Skeletal muscle tissue (tissue), 4 donors: ENCODE data around the gene FNDC1. TPM values are rescaled to one million over a fixed set of nuclear protein-coding genes. Genes with fewer than 3 reads are reported as not detected.

Experiments used
- H3K27ac ChIP-seq: one replicate; pipeline ENCODE4 v1.7.0; 2013; ENCODE audit warnings: mild to moderate bottlenecking, low read depth, low read length, inconsistent platforms
- H3K27me3 ChIP-seq, 3 donors: one replicate each; pipeline ENCODE4 v1.7.0; 2013; ENCODE audit warnings: low read length in 3 of 3; ENCODE audit not compliant: control insufficient read depth in 3 of 3, insufficient read depth in 3 of 3
- H3K36me3 ChIP-seq, 3 donors: one replicate each; pipeline ENCODE4 v1.7.0; 2013; ENCODE audit warnings: low read length in 3 of 3; ENCODE audit not compliant: control insufficient read depth in 3 of 3, insufficient read depth in 3 of 3
- H3K4me1 ChIP-seq, 3 donors: one replicate each; pipeline ENCODE4 v1.7.0; 2013; ENCODE audit warnings: low read length in 3 of 3, mild to moderate bottlenecking in 3 of 3; ENCODE audit not compliant: control insufficient read depth in 3 of 3, insufficient read depth in 3 of 3
- H3K4me3 ChIP-seq, 3 donors: one replicate each; pipeline ENCODE4 v1.7.0; 2013; ENCODE audit warnings: low read length in 3 of 3
- H3K9ac ChIP-seq, 3 donors: one replicate each; pipeline ENCODE4 v1.7.0; 2013; ENCODE audit warnings: low read length in 3 of 3, mild to moderate bottlenecking in 3 of 3, moderate library complexity in 2 of 3, low read depth in 1 of 3
- H3K9me3 ChIP-seq, 3 donors: one replicate each; pipeline ENCODE4 v1.7.0; 2013; ENCODE audit warnings: low read length in 3 of 3; ENCODE audit not compliant: control insufficient read depth in 3 of 3
- total RNA-seq: library from RNA; depleted of rRNA; stranded (reverse); fragments of >200 nt; gene quantifications from one replicate; pipeline ENCODE4 v1.2.3, GENCODE V29; 2014
- donor health status: Osteomylitis.

The FNDC1 gene
- total RNA-seq, 1 donor from 2014 or later = 71.0 TPM

- no peak overlapping the region for H3K9ac ChIP-seq
- H3K36me3 ChIP-seq = no peaks in the 10 kb centered on the region
- peaks cover 9 to 17% (median 10%) of the 10 kb centered on the region in 3 donors for H3K27me3 ChIP-seq
- H3K4me3 ChIP-seq = no peak overlapping the region
- no peak overlapping the region for H3K27ac ChIP-seq
- H3K4me1 ChIP-seq = no peaks in the 10 kb centered on the region
- H3K9me3 ChIP-seq = no peaks in the 10 kb centered on the region
These were observed 69.8 kb downstream of the FNDC1 start for GRCh38 chr6:159238920-159239558.

GRCh38 chr6:159249128-159249527 is 79.9 kb downstream of the FNDC1 start:
- peaks cover 0 to 2% (median 0%) of the 10 kb centered on the region in 3 donors for H3K36me3 ChIP-seq
- no peaks in the 10 kb centered on the region for H3K9me3 ChIP-seq
- no peak overlapping the region for H3K27ac ChIP-seq
- H3K4me1 ChIP-seq = peaks cover 0 to 3% (median 0%) of the 10 kb centered on the region in 3 donors
- no peak overlapping the region for H3K4me3 ChIP-seq
- no peaks in the 10 kb centered on the region for H3K27me3 ChIP-seq
- H3K9ac ChIP-seq = no peak overlapping the region

- Histone ChIP-seq H3K4me1 (peaks cover 0 to 3% (median 0%) of the 10 kb centered on the region in 3 donors), H3K9me3 (no peaks in the 10 kb centered on the region), H3K27me3 (no peaks in the 10 kb centered on the region), H3K4me3 (no peak overlapping the region), H3K27ac (peak overlapping the region; percentile 13), H3K9ac (no peak overlapping the region), H3K36me3 (peaks cover 0 to 2% (median 0%) of the 10 kb centered on the region in 3 donors)
These were observed 80.6 kb downstream of the FNDC1 start for GRCh38 chr6:159249752-159250151.

- Histone ChIP-seq H3K9me3 (no peaks in the 10 kb centered on the region), H3K27me3 (no peaks in the 10 kb centered on the region), H3K36me3 (peaks cover 0 to 2% (median 0%) of the 10 kb centered on the region in 3 donors), H3K4me1 (peaks cover 0 to 3% (median 0%) of the 10 kb centered on the region in 3 donors), H3K27ac (no peak overlapping the region), H3K9ac (no peak overlapping the region), H3K4me3 (no peak overlapping the region)
These were observed 81.4 kb downstream of the FNDC1 start for GRCh38 chr6:159250633-159251032.

- H3K4me1 ChIP-seq = peaks cover 0 to 3% (median 0%) of the 10 kb centered on the region in 3 donors
These were observed 83.8 kb downstream of the FNDC1 start for GRCh38 chr6:159252955-159253508.

GRCh38 chr6:159254186-159254585 is 85.0 kb downstream of the FNDC1 start:
- H3K4me1 ChIP-seq = peaks cover 0 to 3% (median 0%) of the 10 kb centered on the region in 3 donors
- H3K27ac ChIP-seq = no peak overlapping the region
- H3K4me3 ChIP-seq = no peak overlapping the region
- H3K9ac ChIP-seq = no peak overlapping the region
- peaks cover 0 to 2% (median 0%) of the 10 kb centered on the region in 3 donors for H3K9me3 ChIP-seq
- peaks cover 0 to 2% (median 0%) of the 10 kb centered on the region in 3 donors for H3K36me3 ChIP-seq
- H3K27me3 ChIP-seq = no peaks in the 10 kb centered on the region

More at GRCh38 chr6:159252955-159253508, 83.8 kb downstream of the FNDC1 start:
- Histone ChIP-seq H3K27ac (no peak overlapping the region), H3K27me3 (no peaks in the 10 kb centered on the region), H3K9me3 (peaks cover 0 to 2% (median 0%) of the 10 kb centered on the region in 3 donors), H3K36me3 (peaks cover 0 to 2% (median 0%) of the 10 kb centered on the region in 3 donors), H3K9ac (no peak overlapping the region), H3K4me3 (no peak overlapping the region)

- H3K4me3 ChIP-seq = no peak overlapping the region
- no peaks in the 10 kb centered on the region for H3K27me3 ChIP-seq
- peaks cover 0 to 2% (median 0%) of the 10 kb centered on the region in 3 donors for H3K36me3 ChIP-seq
- peaks cover 0 to 2% (median 0%) of the 10 kb centered on the region in 3 donors for H3K9me3 ChIP-seq
- no peak overlapping the region for H3K9ac ChIP-seq
- no peaks in the 10 kb centered on the region for H3K4me1 ChIP-seq
- H3K27ac ChIP-seq = no peak overlapping the region
These were observed 86.3 kb downstream of the FNDC1 start for GRCh38 chr6:159255434-159255951.

- peaks cover 0 to 2% (median 0%) of the 10 kb centered on the region in 3 donors for H3K9me3 ChIP-seq
- H3K4me1 ChIP-seq = no peaks in the 10 kb centered on the region
- H3K27me3 ChIP-seq = no peaks in the 10 kb centered on the region
- H3K9ac ChIP-seq = no peak overlapping the region
- no peak overlapping the region for H3K27ac ChIP-seq
- no peak overlapping the region for H3K4me3 ChIP-seq
- peaks cover 0 to 2% (median 0%) of the 10 kb centered on the region in 3 donors for H3K36me3 ChIP-seq
These were observed 86.9 kb downstream of the FNDC1 start for GRCh38 chr6:159256128-159256527.

- H3K27me3 ChIP-seq = no peaks in the 10 kb centered on the region
- peak overlapping the region; percentile 28 for H3K27ac ChIP-seq
- no peak overlapping the region for H3K9ac ChIP-seq
- H3K36me3 ChIP-seq = no peaks in the 10 kb centered on the region
- peaks cover 0 to 2% (median 0%) of the 10 kb centered on the region in 3 donors for H3K9me3 ChIP-seq
- H3K4me1 ChIP-seq = peaks cover 0 to 3% (median 0%) of the 10 kb centered on the region in 3 donors
- no peak overlapping the region for H3K4me3 ChIP-seq
These were observed 88.6 kb downstream of the FNDC1 start for GRCh38 chr6:159257846-159258245.
